Lower leg skin (tissue), 4 donors: Measurements from ENCODE around the gene EDRF1. TPM values are rescaled to one million over a fixed set of nuclear protein-coding genes. Genes with fewer than 3 reads are reported as not detected.

Source experiments
- DNase-seq, 2 donors: peaks; one replicate each; pipeline ENCODE4 v3.0.0-alpha.2; 2019; ENCODE audit warnings: low spot score in 2 of 2
- H3K4me3 ChIP-seq: fragments of 200-600 bp; sonication (generic); 2 replicates; pipeline ENCODE4 v1.5.1; 2017; ENCODE audit warnings: mild to moderate bottlenecking, low read depth; ENCODE audit not compliant: poor library complexity, severe bottlenecking
- CTCF ChIP-seq, 3 donors: fragments of 450-650 bp; IDR thresholded peaks; one replicate each; pipeline ENCODE4 v1.5.1; 2016; ENCODE audit warnings: antibody characterized with exemption in 3 of 3, mild to moderate bottlenecking in 3 of 3, moderate library complexity in 2 of 3
- POLR2A ChIP-seq, 2 donors: fragments of 450-650 bp; IDR thresholded peaks; one replicate each; pipeline ENCODE4 v1.6.1; 2016 to 2017; ENCODE audit warnings: antibody characterized with exemption in 2 of 2, mild to moderate bottlenecking in 1 of 2, moderate library complexity in 1 of 2
- WGBS, 2 donors: methylation state at CpG; one replicate each; pipeline ENCODE4 v1.1.5; 2018; 5-methylcytosine and 5-hydroxymethylcytosine counted together
- intact Hi-C: fragments of 100-400 bp; cut with DNase I; formaldehyde crosslinking; loops from one replicate; pipeline ENCODE4 v1.15.0; 2023; ENCODE audit warnings: low total_unique reads
- total RNA-seq, 4 donors: library from RNA; depleted of rRNA; stranded (reverse); fragments of >200 nt; gene quantifications; one replicate each; pipeline ENCODE4 v1.1.0, GENCODE V29; 2016

The EDRF1 gene
- total RNA-seq, 4 donors from 2014 or later, result 12.8 to 20.8 (median 19.3) TPM

- DNase-seq, result no peak
- TF ChIP-seq CTCF (IDR thresholded peaks at IDR 0.05) (no peak), POLR2A (IDR thresholded peaks at IDR 0.05) (no peak)
- intact Hi-C loops, result no loop called here
- WGBS, 2 donors, result 1% methylated on average over 15 of the region's 15 CpGs
- H3K4me3 ChIP-seq, result peak overlapping the region; percentile 97
Measured at GRCh38 chr10:125720002-125720382, 483 bp downstream of the EDRF1 start.

GRCh38 chr10:125721035-125721434, 1.5 kb downstream of the EDRF1 start:
- H3K4me3 ChIP-seq, result no peak overlapping the region
- intact Hi-C loops, result no loop called here
- 88 to 92% methylated on average over 6 of the region's 6 CpGs for WGBS, 2 donors
- no peak for TF ChIP-seq POLR2A (IDR thresholded peaks at IDR 0.05)
- DNase-seq, result no peak

- TF ChIP-seq POLR2A (IDR thresholded peaks at IDR 0.05) (no peak), CTCF (IDR thresholded peaks at IDR 0.05) (no peak)
- H3K4me3 ChIP-seq, result no peak overlapping the region
- DNase-seq, result no peak
- 94 to 98% methylated on average over 1 of the region's 1 CpG for WGBS, 2 donors
- intact Hi-C loops, result no loop called here
Measured at GRCh38 chr10:125722811-125723210, 3.3 kb downstream of the EDRF1 start.

- intact Hi-C loops, result no loop called here
- 90 to 99% methylated on average over 7 of the region's 7 CpGs for WGBS, 2 donors
- no peak for DNase-seq
- H3K4me3 ChIP-seq, result no peak overlapping the region
- TF ChIP-seq POLR2A (IDR thresholded peaks at IDR 0.05), result no peak
- no peak for TF ChIP-seq CTCF (IDR thresholded peaks at IDR 0.05)
Measured at GRCh38 chr10:125726914-125727313, 7.4 kb downstream of the EDRF1 start.

DNA sequence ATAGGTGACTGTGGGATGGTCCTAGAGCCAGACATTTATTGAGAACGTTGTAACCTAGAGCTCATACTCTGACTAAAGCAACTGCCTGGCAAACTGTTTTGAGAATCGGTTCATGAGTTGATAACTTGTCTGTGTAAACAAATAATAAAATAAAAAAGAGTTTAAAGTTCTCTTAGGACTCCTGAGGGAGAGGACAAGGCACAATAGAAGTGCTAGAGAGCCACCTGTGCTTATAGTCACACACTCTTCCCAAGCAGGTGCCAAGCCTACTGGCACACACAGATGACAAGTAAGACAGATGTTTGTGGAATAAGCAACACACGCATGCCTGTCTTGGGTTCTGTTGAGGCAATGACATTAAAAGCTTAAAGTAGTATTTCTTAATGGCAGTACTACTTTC, 7.9 kb downstream of the EDRF1 start:
- WGBS, 2 donors, result 60 to 64% methylated on average over 3 of the region's 3 CpGs
- intact Hi-C loops, result no loop called here
- DNase-seq, result no peak
- TF ChIP-seq CTCF (IDR thresholded peaks at IDR 0.05) (no peak), POLR2A (IDR thresholded peaks at IDR 0.05) (no peak)
- no peak overlapping the region for H3K4me3 ChIP-seq

GRCh38 chr10:125734148-125734547, 14.6 kb downstream of the EDRF1 start:
- DNase-seq, result no peak
- 97 to 100% methylated on average over 1 of the region's 1 CpG for WGBS, 2 donors
- no peak overlapping the region for H3K4me3 ChIP-seq
- TF ChIP-seq CTCF (IDR thresholded peaks at IDR 0.05) (no peak), POLR2A (IDR thresholded peaks at IDR 0.05) (no peak)
- intact Hi-C loops, result no loop called here
